SK-N-SH treated with all-trans-retinoic acid at 6 μM for 48 hours (cell line): ENCODE measurements around the gene TET2.

Source experiments
- ATAC-seq: fragments of 200-7000 bp; cut with Tn5 transposase; 3 replicates; pipeline ENCODE4 v1.9.1; 2020; ENCODE audit warnings: mild to moderate bottlenecking, moderate library complexity
- ARNTL ChIP-seq: fragments of 450-650 bp; formaldehyde crosslinking; IDR thresholded peaks from 2 replicates; pipeline ENCODE4 v1.5.0; 2020; ENCODE audit warnings: low read depth, mild to moderate bottlenecking, moderate library complexity, borderline replicate concordance
- BACH2 ChIP-seq: fragments of 250-450 bp; sonication (Bioruptor Pico); IDR thresholded peaks from 2 replicates; pipeline ENCODE4 v1.9.0; 2021; ENCODE audit warnings: mild to moderate bottlenecking, borderline replicate concordance
- CREB5 ChIP-seq: fragments of 250-450 bp; sonication (Bioruptor Pico); IDR thresholded peaks from 2 replicates; pipeline ENCODE4 v1.5.1; 2020; ENCODE audit warnings: low read depth, mild to moderate bottlenecking, moderate library complexity
- CSDC2 ChIP-seq: fragments of 250-450 bp; sonication (Bioruptor Pico); IDR thresholded peaks from 2 replicates; pipeline ENCODE4 v1.5.0; 2020; ENCODE audit warnings: mild to moderate bottlenecking, moderate library complexity
- ESRRG ChIP-seq: fragments of 250-450 bp; sonication (Bioruptor Pico); IDR thresholded peaks from 2 replicates; pipeline ENCODE4 v1.6.1; 2021; ENCODE audit warnings: mild to moderate bottlenecking
- GLIS3 ChIP-seq: fragments of 250-450 bp; sonication (Bioruptor Pico); IDR thresholded peaks from 2 replicates; pipeline ENCODE4 v1.5.0; 2020; ENCODE audit warnings: mild to moderate bottlenecking, moderate library complexity
- OSR1 ChIP-seq: fragments of 250-450 bp; sonication (Bioruptor Pico); IDR thresholded peaks from 2 replicates; pipeline ENCODE4 v1.8.0; 2022; ENCODE audit warnings: moderate library complexity, mild to moderate bottlenecking, inconsistent platforms
- POU6F1 ChIP-seq: fragments of 250-450 bp; sonication (Bioruptor Pico); IDR thresholded peaks from 2 replicates; pipeline ENCODE4 v1.8.0; 2021; ENCODE audit warnings: low read depth, mild to moderate bottlenecking, moderate library complexity, borderline replicate concordance
- PPARA ChIP-seq: fragments of 250-450 bp; sonication (Bioruptor Pico); IDR thresholded peaks from 2 replicates; pipeline ENCODE4 v1.5.0; 2020; ENCODE audit warnings: mild to moderate bottlenecking, borderline replicate concordance
- RARB ChIP-seq: fragments of 250-450 bp; sonication (Bioruptor Pico); IDR thresholded peaks from 2 replicates; pipeline ENCODE4 v1.8.0; 2021; ENCODE audit warnings: mild to moderate bottlenecking, moderate library complexity
- SNAI2 ChIP-seq: fragments of 250-450 bp; sonication (Bioruptor Pico); IDR thresholded peaks from 2 replicates; pipeline ENCODE4 v1.5.0; 2020; ENCODE audit warnings: mild to moderate bottlenecking, moderate library complexity
- TCF4 ChIP-seq: fragments of 250-450 bp; sonication (Bioruptor Pico); IDR thresholded peaks from 2 replicates; pipeline ENCODE4 v1.8.0; 2021; ENCODE audit warnings: mild to moderate bottlenecking, moderate library complexity, borderline replicate concordance
- TOX ChIP-seq: fragments of 250-450 bp; sonication (Bioruptor Pico); IDR thresholded peaks from 2 replicates; pipeline ENCODE4 v1.8.0; 2021; ENCODE audit warnings: mild to moderate bottlenecking, moderate library complexity, borderline replicate concordance
- TSHZ2 ChIP-seq: fragments of 250-450 bp; sonication (Bioruptor Pico); IDR thresholded peaks from 2 replicates; pipeline ENCODE4 v1.5.0; 2020; ENCODE audit warnings: mild to moderate bottlenecking, moderate library complexity
- ZC3H10 ChIP-seq: fragments of 250-450 bp; sonication (Bioruptor Pico); IDR thresholded peaks from 2 replicates; pipeline ENCODE4 v1.5.1; 2021; ENCODE audit warnings: mild to moderate bottlenecking, moderate library complexity
- ZFP3 ChIP-seq: fragments of 250-450 bp; sonication (Bioruptor Pico); IDR thresholded peaks from 2 replicates; pipeline ENCODE4 v1.5.0; 2020; ENCODE audit warnings: mild to moderate bottlenecking, moderate library complexity
- ZFP30 ChIP-seq: fragments of 450-650 bp; formaldehyde crosslinking; IDR thresholded peaks from 2 replicates; pipeline ENCODE4 v1.5.0; 2022; ENCODE audit warnings: mild to moderate bottlenecking, moderate library complexity
- ZNF70 ChIP-seq: fragments of 450-650 bp; formaldehyde crosslinking; IDR thresholded peaks from 2 replicates; pipeline ENCODE4 v1.5.0; 2020; ENCODE audit warnings: mild to moderate bottlenecking, moderate library complexity
- ZNF8 ChIP-seq: fragments of 450-650 bp; formaldehyde crosslinking; IDR thresholded peaks from 2 replicates; pipeline ENCODE4 v1.5.0; 2020; ENCODE audit warnings: mild to moderate bottlenecking, moderate library complexity
- TF ChIP-seq, protein P1 (sequence below): fragments of 250-450 bp; sonication (Bioruptor Pico); IDR thresholded peaks from 2 replicates; pipeline ENCODE4 v1.5.1; 2021; ENCODE audit warnings: mild to moderate bottlenecking, moderate library complexity
- TF ChIP-seq, protein P2 (sequence below): fragments of 250-450 bp; sonication (Bioruptor Pico); IDR thresholded peaks from 2 replicates; pipeline ENCODE4 v1.8.0; 2020; ENCODE audit warnings: mild to moderate bottlenecking, moderate library complexity, borderline replicate concordance

TET2 gene

GRCh38 chr4:105291925-105292324 lies 145.2 kb downstream of the TET2 start:
- TF ChIP-seq OSR1 (CRISPR knock-in tag) (no peak), RARB (CRISPR knock-in tag) (no peak), TCF4 (CRISPR knock-in tag) (no peak), CREB5 (CRISPR knock-in tag) (no peak)
- TF ChIP-seq, protein P1, sequence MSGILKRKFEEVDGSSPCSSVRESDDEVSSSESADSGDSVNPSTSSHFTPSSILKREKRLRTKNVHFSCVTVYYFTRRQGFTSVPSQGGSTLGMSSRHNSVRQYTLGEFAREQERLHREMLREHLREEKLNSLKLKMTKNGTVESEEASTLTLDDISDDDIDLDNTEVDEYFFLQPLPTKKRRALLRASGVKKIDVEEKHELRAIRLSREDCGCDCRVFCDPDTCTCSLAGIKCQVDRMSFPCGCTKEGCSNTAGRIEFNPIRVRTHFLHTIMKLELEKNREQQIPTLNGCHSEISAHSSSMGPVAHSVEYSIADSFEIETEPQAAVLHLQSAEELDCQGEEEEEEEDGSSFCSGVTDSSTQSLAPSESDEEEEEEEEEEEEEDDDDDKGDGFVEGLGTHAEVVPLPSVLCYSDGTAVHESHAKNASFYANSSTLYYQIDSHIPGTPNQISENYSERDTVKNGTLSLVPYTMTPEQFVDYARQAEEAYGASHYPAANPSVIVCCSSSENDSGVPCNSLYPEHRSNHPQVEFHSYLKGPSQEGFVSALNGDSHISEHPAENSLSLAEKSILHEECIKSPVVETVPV (CRISPR knock-in tag): no peak
- ATAC-seq: no peak

- TF ChIP-seq ZFP30 (CRISPR knock-in tag): no peak
- TF ChIP-seq BACH2 (CRISPR knock-in tag): no peak
- no peak for TF ChIP-seq TSHZ2 (CRISPR knock-in tag)
- no peak for TF ChIP-seq ESRRG (CRISPR knock-in tag)
- TF ChIP-seq SNAI2 (CRISPR knock-in tag): no peak
- no peak for TF ChIP-seq PPARA (CRISPR knock-in tag)
- TF ChIP-seq CSDC2 (CRISPR knock-in tag): no peak
- no peak for TF ChIP-seq ARNTL (CRISPR knock-in tag)
- TF ChIP-seq TCF4 (CRISPR knock-in tag): no peak
- no peak for TF ChIP-seq TOX (CRISPR knock-in tag)
- no peak for TF ChIP-seq POU6F1 (CRISPR knock-in tag)
- TF ChIP-seq CREB5 (CRISPR knock-in tag): no peak
- TF ChIP-seq ZNF70 (CRISPR knock-in tag): no peak
- TF ChIP-seq, protein P2, sequence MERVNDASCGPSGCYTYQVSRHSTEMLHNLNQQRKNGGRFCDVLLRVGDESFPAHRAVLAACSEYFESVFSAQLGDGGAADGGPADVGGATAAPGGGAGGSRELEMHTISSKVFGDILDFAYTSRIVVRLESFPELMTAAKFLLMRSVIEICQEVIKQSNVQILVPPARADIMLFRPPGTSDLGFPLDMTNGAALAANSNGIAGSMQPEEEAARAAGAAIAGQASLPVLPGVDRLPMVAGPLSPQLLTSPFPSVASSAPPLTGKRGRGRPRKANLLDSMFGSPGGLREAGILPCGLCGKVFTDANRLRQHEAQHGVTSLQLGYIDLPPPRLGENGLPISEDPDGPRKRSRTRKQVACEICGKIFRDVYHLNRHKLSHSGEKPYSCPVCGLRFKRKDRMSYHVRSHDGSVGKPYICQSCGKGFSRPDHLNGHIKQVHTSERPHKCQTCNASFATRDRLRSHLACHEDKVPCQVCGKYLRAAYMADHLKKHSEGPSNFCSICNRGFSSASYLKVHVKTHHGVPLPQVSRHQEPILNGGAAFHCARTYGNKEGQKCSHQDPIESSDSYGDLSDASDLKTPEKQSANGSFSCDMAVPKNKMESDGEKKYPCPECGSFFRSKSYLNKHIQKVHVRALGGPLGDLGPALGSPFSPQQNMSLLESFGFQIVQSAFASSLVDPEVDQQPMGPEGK (CRISPR knock-in tag): no peak
- TF ChIP-seq ZNF8 (CRISPR knock-in tag): no peak
- TF ChIP-seq, protein P1 (CRISPR knock-in tag): no peak
- TF ChIP-seq ZFP3: no peak
- TF ChIP-seq GLIS3 (CRISPR knock-in tag): no peak
- no peak for TF ChIP-seq ZC3H10 (CRISPR knock-in tag)
- TF ChIP-seq, all 23 proteins: peak for 0
Measured at GRCh38 chr4:105293360-105293759, 146.7 kb downstream of the TET2 start.

More at GRCh38 chr4:105293360-105293759, 146.7 kb downstream of the TET2 start:
- no peak for ATAC-seq
